ENCODE results near the gene LAMC1.

Gene LAMC1

GRCh38 chr1:183194527-183195141, 171.4 kb downstream of the LAMC1 start:
- no peak for DNase-seq (ENCODE audit: low read depth in 2 of 2)

GRCh38 chr1:183195142-183195574, 171.9 kb downstream of the LAMC1 start:
- no peak for DNase-seq (ENCODE audit: low read depth in 2 of 2)
